H1 (cell line): Measurements from ENCODE around the gene ARHGAP6. TPM values are rescaled to one million over a fixed set of nuclear protein-coding genes. Genes with fewer than 3 reads are reported as not detected.

ENCODE experiments used
- ATF2 ChIP-seq: IDR thresholded peaks from 2 replicates; pipeline ENCODE4 v1.6.1; 2012; ENCODE audit warnings: low read length, inconsistent platforms
- CBX8 ChIP-seq: fragments of 300-800, 300-1000 bp; sonication (generic); IDR thresholded peaks from 2 replicates; pipeline ENCODE4 v1.7.1; 2016; ENCODE audit warnings: low read depth, low read length, borderline replicate concordance
- CEBPB ChIP-seq: IDR thresholded peaks from 2 replicates; pipeline ENCODE4 v1.6.1; 2012; ENCODE audit warnings: low read depth, low read length
- CHD7 ChIP-seq: fragments of 300-600 bp; sonication (generic); IDR thresholded peaks from 2 replicates; pipeline ENCODE4 v1.7.1; 2012; ENCODE audit warnings: low read length, moderate library complexity, mild to moderate bottlenecking, inconsistent platforms; ENCODE audit not compliant: insufficient replicate concordance
- GABPA ChIP-seq: IDR thresholded peaks from 2 replicates; pipeline ENCODE4 v1.6.1; 2011; ENCODE audit warnings: mild to moderate bottlenecking, low read length, moderate library complexity, borderline replicate concordance; ENCODE audit not compliant: insufficient read depth
- RXRA ChIP-seq: IDR thresholded peaks from 2 replicates; pipeline ENCODE4 v1.6.1; 2011; ENCODE audit warnings: low read depth, mild to moderate bottlenecking, low read length, moderate library complexity; ENCODE audit not compliant: insufficient read depth
- SIRT6 ChIP-seq: IDR thresholded peaks from one replicate; pipeline ENCODE4 v1.7.1; 2012; ENCODE audit warnings: low read length, inconsistent platforms
- YY1 ChIP-seq: IDR thresholded peaks from 2 replicates; pipeline ENCODE4 v1.6.1; 2011; ENCODE audit warnings: low read depth, mild to moderate bottlenecking, low read length
- polyA plus RNA-seq, 7 experiments: library from polyadenylated mRNA; depleted of rRNA in 3 of 7; stranded (reverse) in 5 of 7; unstranded in 2 of 7; fragments of >200 nt in 5 of 7; fragments of 200-250 nt in 2 of 7; gene quantifications; 1 replicate in 5 of 7; 2 replicates in 1 of 7; 4 replicates in 1 of 7; pipeline versions ENCODE4 v1.2.1 to v1.2.3, GENCODE V29; 2011 to 2013; ENCODE audit warnings: missing spikeins in 2 of 7, mixed read lengths in 2 of 7
- total RNA-seq: library from RNA; stranded (reverse); fragmentation: NEBNext Ultra II Directional; extraction: Animal tissue kit (Norgen Biotek cat#: 25700); gene quantifications from 2 replicates; pipeline ENCODE4 v1.2.1, GENCODE V29; 2021

The ARHGAP6 gene
- total and polyA plus RNA-seq, 2 of the 8 experiments (the other 6 are each of a cell fraction or from before 2014, with no cell fraction given) = 0.35 to 0.82 TPM

GRCh38 chrX:11451151-11451550, 214.6 kb downstream of the ARHGAP6 start (continued):
- TF ChIP-seq CHD7 (no peak), CBX8 (no peak), YY1 (no peak), RXRA (no peak), ATF2 (no peak), GABPA (no peak), CEBPB (no peak), SIRT6 (no peak)
